ENCODE results near the gene PBX4.
"Not testable (repeated sequence)": the region's sequence is repeated elsewhere in the genome, so short reads cannot be mapped to it uniquely, and the experiment has no call there.

PBX4 gene

DNA sequence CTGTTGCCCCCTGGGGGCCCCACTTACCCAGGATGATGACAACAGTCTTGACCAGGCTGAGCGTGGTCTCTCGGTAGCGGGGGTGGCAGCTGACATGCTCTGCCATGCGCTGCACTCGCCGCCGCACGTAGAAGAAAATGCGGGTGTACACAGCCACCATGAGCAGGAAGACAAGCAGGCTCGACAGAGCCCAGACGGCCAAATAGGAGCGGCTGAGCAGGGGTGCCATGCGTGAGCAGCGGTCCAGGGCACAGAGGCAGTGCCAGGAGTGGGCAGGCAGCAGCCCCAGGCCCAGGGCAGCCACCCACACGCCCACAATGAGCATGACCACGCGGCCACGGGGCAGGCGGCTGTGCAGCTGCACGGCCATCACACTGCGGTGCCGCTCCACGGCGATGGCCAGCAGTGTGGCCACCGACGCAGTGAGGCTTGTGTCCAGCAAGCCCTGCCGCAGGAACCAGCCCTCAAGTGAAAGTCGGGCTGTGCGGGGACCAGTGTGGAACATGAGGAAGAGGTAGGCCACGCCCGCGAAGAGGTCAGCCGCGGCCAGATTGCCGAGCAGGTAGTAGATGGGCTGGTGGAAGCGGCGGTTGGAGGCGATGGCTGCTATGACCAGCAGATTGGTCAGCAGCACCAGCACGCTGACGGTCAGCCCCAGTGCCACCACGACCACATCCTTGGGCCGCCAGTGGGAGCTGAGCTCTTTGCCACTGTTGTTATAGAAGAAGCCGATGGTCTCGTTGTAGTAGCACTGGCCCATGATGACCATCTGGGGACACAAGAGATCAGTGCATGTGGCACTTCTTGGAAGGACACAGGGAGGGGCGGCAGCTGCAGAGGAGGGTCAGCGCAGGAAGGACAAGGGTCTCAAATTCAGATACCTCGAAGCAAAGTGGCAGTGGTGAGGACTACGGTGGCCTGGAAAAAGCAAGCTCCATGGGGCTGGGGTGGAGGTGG is 8.3 kb upstream of the PBX4 start:
- DNase-seq: no peak

DNA sequence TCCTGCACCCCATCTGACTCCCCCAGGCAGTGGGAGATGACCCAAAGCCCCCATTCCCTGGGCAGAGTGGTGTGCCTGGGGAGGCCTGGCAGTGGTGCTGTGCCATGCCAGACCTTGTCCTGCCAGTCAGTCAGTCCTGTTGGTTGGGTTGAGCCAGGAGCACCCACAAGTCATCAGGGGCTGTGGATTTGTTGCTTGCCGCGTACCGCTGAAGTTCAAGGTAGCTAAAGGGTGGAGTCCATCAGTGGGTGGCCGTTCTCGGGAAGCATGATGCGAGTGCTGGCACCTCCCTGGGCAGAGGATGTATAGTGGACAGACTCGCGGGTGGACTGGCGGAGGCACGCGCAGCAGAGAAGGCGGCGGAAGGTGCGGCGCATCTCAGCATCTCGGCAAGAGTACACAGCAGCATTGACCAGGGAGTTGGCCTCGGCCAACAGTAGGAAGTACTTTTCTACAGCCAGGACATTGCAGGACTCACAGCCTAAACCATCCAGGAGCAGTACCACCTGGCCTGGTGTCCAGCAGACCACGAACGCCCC is 5.6 kb upstream of the PBX4 start:
- no peak for DNase-seq

DNA sequence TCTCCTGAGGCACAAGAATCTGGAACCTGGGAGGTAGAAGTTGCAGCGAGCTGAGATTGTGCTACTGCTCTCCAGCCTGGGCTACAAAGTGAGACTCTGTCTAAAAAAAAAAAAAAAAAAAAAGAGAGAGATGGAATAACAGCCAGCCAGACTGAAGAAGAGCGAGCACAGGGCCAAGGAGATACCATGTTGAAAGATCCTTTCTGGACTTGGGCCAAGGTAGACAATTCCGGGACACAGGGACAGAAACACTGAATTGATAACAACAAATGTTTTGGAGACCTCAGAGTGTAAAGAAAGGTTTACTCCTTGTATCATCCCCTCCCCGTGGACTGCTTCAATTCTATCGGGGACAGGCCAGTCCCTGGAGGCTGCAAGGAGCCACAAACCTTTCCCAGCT is 4.9 kb upstream of the PBX4 start:
- no peak for DNase-seq

DNA sequence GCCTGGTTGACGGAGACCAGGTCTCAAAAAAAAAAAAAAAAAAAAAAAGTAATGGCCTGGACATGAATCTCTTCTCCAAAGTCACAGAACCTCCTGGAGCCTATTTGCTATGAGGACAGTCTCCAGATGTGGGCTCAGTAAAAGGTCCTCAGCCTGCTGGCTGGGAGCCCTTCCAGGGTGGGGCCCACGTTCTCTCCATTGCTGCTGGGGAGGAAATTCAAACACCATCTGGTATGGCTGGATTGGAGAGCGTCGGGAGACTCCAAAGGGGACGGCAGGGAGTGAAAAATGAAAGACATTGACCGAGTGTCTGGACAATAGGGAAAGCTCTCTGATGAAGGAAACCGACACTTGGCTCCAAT is 1.3 kb upstream of the PBX4 start:
- DNase-seq: no peak

DNA sequence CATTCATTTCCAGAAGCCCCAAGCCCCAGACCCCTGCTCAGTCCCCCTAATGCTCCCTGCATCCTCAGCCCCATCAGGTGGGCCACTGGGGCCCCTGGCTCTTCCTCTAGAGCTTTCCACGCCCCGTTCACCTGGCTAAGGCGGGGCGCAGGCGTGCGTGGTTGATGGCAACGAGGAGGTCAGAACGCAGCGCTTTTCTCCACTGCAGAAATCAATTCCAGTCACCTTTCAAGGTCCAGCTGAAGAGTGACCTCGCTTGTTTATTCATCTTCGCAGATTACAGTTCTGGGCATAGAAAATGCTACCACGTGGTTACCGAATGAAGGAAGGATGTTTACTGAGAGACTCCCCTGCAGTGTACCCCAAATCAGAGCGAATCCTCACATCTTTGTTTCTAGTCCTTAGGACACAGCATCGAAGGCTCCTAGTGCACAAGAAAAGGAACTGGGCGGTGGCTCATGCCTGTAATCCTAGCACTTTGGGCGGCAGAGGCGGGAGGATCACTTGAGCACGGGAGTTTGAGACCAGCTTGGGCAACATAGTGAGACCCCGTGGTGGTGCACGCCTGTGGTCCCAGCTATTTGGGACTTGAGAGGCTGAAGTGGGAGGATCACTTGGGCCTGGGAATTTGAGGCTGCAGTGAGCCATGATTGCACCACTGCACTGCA is 828 bp upstream of the PBX4 start:
- no peak for DNase-seq

DNA sequence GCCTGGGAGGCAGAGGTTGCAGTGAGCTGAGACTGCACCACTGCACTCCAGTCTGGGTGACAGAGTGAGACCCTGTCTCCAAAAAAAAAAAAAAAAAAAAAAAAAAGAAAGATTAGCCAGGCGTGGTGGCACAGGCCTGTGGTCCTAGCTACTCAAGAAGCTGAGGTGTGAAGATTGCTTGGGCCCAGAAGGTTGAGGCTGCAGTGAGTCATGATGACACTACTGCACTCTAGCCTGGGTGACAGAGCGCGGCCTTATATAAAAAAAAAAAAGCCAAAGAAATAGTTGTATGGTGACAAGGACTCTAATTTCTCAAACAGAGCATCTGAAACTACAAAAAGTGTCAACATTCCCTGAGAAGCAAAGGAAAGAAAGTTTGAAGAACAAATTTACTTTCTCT is 3.4 kb downstream of the PBX4 start:
- DNase-seq: no peak

DNA sequence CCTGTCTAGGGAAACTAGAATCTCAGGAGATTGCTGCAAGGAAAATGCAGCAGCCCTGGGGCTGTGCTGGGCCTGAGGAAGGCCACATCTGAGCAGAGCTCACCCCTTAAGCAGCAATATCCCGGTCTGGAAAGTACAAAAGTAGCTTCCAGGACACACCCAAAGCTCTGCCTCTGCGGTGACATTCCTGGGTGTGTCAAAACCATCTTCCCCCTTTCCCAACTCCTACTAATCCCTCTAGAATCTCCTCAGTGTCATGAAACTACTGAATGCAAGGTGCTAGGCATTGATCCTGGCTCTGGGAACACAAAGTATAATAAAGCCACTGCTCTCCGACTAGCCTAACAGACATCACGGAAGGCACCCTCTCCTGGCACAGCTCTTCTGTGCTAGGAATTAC is 5.0 kb downstream of the PBX4 start:
- DNase-seq: no peak

DNA sequence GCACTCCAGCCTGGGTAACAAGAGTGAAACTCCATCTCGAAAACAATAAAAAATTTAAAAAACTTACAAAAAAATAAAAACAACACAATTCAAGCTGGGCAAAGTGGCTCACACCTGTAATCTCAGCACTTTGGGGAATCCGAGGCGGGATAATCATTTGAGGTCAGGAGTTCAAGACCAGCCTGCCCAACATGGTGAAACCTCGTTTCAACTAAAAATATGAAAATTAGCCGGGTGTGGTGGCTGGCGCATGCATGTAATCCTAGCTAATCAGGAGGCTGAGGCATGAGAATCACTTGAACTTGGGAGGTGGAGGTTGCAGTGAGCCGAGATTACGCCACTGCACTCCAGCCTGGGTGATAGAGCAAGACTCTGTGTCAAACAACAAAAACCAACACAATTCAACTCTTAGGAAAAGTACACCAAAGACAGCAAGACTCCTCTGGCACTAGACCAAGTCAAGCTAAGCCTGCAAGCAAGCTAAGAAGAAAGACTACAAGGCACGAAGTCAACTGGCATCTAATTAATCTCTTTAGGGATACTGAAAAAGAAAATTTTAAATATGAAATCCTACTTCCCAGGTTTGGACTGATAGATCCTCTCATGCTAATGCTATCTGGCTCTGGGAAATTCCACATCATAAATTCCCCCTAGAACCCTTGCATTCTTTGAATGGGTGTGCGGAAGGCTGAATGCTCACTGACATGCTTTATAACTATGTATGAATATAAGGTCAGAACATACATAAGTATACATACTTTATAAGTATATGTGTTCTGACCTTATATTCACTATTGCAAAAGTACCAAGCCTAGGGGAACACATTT is 7.9 kb downstream of the PBX4 start:
- DNase-seq: no peak

DNA sequence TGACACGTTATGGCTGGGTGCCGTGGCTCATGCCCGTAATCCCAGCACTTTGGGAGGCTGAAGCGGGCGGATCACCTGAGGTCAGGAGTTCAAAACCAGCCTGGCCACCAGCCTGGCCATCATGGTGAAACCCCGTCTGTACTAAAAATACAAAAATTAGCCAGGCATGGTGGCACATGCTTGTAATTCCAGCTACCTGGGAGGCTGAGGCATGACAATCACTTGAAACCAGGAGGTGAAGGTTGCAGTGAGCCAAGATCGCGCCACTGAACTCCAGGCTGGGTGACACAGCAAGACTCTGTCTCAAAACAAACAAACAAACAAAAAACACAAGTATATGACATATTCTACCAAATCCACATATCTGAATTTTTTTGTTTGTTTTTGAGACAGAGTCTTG is 11.8 kb downstream of the PBX4 start:
- DNase-seq: not testable (repeated sequence)

DNA sequence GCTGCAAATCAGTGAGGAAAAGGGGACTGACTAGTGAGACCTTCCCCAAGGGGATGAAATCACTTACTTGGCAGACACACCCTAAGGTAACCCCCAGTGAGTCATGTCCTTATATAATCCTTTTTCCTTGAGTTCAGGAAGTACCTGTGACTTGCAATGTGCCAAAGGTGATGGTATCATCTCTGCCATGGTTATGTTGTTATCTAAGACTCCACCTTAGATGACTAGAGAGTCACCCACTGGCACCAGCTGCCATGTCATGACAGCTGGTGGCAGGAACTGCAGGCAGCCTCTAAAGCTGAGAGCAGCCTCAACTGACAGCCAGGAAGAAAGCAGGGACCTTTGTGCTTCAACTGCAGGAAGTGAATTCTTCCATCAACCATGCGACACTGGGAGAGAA is 12.5 kb downstream of the PBX4 start:
- DNase-seq: no peak

DNA sequence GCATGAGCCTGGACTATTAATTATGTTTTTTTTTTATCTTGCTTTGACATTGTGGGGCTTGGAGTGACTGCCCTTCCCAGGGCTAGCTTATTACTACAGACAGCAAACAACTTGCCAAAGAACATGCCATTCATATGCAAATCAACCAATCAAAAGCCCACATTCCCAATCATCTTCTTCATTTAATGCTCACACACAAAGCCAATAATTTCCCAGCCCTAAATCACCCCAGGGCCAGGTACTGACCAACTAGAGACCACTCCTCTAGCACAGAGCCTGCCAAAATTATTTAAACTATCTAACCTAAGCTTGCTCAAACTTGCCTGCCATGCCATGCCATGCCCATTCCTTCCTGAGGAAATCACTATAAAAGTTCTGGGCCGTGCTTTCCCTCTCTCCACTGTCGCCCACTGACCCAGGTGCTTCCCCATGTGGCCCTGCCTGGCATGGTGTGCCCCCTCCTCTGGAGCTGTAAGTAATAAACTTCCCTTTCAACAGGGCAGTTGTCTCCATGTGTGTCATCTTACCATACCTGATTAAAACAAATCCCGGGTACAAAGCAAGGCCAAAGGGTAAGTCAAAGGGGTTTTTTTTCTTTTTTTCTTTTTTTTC is 15.7 kb downstream of the PBX4 start:
- no peak for DNase-seq

DNA sequence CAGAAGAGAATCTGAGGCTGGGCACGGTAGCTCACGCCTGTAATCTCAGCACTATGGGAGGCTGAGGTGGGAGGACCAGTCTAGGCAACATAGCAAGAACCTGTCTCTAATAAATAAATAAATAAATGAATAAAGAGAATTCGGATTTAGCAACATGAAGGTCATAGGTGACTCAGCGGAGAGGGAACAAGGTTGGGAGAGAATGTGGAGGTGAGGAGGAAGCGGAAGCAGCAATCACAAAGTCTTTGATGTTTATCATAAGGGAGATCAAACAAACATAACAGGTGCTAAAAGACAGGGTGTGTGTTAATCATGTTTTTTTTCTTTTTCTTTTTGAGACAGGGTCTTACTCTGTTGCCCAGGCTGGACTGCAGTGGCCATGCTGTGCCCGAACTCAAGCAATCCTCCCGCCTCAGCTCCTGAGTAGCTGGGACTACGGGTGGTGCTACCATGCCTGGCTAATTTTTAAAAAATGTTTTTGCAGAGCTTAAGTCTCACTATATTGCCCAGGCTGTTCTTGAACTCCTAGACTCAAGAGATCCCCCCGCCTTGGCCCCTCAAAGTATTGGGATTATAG is 16.3 kb downstream of the PBX4 start:
- DNase-seq: no peak

DNA sequence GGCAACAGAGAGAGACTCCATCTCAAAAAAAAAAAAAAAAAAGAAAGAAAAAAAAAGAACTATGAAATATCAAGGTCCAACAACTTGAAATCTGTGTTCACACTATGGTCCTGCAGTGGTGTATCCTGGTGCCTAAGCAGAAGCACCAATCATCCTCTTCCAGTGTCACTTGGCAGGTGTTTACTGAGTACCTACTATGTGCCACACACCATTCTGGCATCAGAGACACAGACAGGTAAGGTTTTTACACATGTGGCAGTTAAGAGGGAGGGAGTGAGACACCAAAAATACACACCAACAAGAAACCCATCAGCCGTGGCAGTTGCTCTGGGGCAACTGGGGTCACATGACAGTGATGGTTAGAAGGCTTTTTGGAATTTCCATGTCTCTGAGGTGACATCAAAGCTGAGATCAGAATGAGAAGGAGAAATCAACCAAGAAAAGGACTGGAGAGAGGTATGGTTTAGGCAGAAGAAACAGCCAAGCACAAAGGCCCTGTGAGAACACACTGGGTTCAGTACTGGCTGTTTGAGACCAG is 17.6 kb downstream of the PBX4 start:
- no peak for DNase-seq

DNA sequence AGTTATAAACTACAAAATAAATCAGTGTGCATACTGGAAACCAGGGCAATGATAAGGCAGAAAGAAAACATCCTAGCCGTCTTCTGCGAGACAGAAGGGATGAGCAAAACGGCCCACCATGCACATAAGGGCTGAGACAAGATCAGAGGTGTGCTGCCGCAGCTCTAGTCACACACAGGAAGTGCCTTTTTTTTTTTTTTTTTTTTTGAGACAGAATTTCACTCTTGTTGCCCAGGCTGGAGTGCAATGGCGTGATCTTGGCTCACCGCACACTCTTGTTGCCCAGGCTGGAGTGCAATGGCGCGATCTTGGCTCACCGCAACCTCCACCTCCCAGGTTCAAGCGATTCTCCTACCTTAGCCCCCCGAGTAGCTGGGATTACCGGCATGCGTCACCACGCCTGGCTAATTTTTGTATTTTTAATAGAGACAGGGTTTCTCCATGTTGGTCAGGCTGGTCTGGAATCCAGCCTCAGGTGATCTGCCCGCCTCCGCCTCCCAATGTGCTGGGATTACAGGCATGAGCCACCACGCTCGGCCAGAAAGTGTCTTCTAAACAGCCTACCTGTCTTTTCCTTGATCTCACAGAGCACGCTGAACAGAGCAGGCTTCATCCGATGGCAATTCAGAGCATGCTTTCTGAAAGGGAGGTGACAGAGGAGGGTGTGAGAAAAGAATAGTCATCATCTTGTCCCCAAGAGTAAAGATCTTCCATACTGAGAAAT is 19.6 kb downstream of the PBX4 start:
- peak; percentile 49 for DNase-seq

DNA sequence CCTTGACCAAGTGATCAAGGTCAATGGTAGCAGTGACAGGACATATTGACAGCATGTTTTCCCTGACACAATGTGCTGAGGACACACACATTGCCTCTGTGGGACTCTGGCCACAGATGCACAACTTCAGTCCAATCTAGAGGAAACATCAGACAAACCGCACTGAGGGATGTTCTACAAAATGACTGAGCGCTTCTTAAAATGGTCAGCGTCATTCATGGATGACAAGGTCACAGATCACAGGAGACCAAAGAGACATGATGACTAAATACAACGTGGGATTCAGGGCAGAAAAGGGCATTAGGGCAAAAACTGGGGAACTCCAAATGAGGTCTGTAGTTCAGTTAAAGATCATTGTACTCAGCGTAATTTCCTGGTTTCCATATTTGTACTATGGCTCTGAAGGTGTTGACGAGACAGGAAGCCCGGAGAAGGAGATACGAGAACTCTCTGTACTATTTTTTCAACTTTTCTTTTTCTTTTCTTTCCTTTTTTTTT is 20.6 kb downstream of the PBX4 start:
- peak; percentile 18 for DNase-seq

DNA sequence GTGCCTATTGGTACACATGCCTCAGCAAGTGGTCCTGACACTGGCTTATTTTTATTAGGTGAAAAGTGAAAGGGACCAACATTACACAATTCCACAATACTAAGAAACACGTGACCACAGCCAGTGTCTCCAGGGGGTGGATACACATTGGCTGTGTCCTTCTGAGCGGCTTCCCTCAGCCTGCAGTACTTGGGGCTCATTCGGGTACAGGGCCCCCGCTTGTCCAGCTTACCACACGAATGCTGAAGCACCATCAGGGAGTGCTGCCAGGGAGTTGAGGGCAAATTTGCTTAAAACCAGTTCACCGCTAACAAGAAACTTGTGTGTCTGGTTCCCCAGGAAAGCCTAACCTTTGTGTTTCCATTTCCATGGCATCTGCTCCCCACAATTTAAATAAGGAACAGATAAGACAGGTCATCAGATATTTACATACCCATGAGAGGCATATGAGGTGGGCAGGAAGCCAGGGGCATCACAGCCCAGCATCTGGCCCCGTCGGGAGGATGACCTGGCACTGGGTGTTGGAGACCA is 23.3 kb downstream of the PBX4 start:
- no peak for DNase-seq

DNA sequence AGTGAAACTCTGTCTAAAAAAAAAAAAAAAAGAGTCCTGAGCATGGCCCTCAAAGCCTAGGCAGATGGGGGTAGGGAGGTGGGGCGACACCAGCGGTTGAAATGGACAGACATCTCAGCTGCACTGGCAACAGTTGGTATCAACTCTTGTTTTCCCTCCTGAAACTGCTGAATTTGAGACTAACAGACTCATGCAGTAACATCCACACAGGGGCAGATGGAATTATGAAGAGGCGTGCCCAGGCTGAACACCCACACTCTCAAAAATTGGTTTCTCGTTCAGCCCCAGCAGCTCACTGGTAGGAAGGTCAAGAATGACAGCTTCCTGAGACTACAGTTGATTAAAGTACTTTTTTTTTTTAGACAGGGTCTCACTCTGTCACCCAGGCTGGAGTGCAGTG is 24.1 kb downstream of the PBX4 start:
- DNase-seq: no peak

DNA sequence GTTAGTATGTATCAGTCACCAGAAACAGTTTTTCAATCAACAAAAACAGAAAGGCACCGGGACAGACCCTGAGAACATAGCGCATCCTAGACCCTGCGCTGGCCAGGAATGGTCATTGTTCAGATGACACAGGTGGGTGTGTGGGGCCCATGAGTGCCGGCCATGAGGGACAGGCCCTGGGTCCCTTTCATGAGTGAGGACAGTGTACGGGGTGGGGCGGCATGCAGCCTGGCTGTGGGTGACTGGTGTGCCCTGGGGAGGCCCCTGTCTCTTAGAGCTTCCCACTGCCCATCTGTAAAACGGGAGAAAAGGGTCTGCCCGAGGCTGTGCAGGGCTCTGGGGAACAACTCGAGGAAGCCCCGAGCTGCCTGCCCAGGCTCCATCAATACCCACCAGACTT is 25.8 kb downstream of the PBX4 start:
- no peak for DNase-seq

DNA sequence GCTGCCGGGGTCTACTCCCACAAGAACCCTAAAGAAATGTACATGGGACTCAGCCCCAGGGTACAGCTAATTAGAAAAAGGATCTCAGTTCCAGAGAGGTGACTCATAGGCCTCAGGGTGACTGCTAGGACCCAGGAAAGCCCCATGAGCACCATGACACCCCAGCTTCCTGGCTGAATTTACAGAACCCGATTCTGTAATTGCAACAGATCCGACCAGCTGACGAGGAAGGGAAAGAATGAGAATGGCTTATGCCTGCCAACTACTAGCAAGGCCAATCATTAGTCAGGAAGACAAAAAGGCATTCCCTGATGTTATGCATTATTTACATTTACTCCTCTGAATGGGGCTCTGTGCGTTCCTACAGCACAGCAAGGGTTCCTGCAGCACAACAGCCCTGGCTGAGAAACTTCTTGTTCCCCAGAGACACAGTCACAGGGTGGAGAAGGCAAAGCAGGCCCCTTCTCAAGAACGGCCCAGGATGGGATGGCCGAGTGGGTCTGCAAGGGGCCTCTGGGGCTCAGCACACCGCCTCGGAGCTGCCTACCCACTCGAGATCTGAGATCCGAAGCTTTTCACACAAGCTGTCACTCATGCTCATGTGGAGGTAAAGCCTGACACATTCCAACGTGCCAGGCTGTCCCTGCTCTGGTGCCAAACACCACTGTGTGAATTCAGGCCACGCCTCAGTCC is 27.2 kb downstream of the PBX4 start:
- peak; percentile 59 for DNase-seq

DNA sequence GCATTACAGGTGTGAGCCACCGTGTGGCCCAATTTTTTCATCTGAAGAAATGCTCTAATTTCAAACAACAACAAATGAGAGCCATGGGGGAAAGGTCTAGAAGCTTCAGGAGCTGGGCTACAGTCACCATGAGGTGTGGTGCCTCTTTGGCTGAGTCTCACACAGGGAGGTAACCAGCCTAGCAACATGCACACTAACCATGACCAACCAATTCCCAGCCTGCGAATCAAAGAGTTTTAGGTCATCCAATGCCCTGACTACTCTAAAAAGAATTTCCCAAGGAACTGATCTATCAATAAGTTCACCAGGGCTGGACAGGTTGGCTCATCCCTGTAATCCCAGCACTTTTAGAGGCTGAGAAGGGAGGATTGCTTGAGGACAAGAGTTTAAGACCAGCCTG is 29.9 kb downstream of the PBX4 start:
- no peak for DNase-seq

All from stimulated activated CD4-positive, alpha-beta T cell treated with anti-CD3 and anti-CD28 coated beads, Interleukin-4, amount 100 ng/mL, for 1 hour (primary cell).